Progenitor cell of endocrine pancreas (in vitro differentiated cells): ENCODE measurements around the gene MUS81. TPM values are rescaled to one million over a fixed set of nuclear protein-coding genes. Genes with fewer than 3 reads are reported as not detected.
A peak's percentile ranks its signal among the peaks of the same experiment; 100 is the strongest.

Experiments
- DNase-seq: peaks from one replicate; pipeline ENCODE4 v3.0.0; 2021; ENCODE audit warnings: low spot score; ENCODE audit not compliant: unreplicated experiment
- H3K27ac Mint-ChIP-seq: 2 replicates; pipeline ENCODE4 v1.8.0; 2021; ENCODE audit warnings: mild to moderate bottlenecking, moderate library complexity, mixed read lengths
- H3K27me3 Mint-ChIP-seq: 2 replicates; pipeline ENCODE4 v1.8.0; 2021; ENCODE audit warnings: mixed read lengths
- H3K36me3 Mint-ChIP-seq: 2 replicates; pipeline ENCODE4 v1.8.0; 2022; ENCODE audit warnings: mixed read lengths; ENCODE audit not compliant: insufficient read depth
- H3K4me1 Mint-ChIP-seq: 2 replicates; pipeline ENCODE4 v1.8.0; 2021; ENCODE audit warnings: low read depth, mixed read lengths
- H3K4me3 Mint-ChIP-seq: 2 replicates; pipeline ENCODE4 v1.8.0; 2021; ENCODE audit warnings: low read depth, mild to moderate bottlenecking, moderate library complexity, mixed read lengths
- H3K9me3 Mint-ChIP-seq: 2 replicates; pipeline ENCODE4 v1.8.0; 2021; ENCODE audit warnings: low read depth, mixed read lengths
- total RNA-seq: library from RNA; stranded (reverse); gene quantifications from 2 replicates; pipeline ENCODE4 v1.2.1, GENCODE V29; 2021
- TF ChIP-seq, protein P1 (sequence below): fragments of 200-600 bp; sonication (generic); IDR thresholded peaks from one replicate; pipeline ENCODE4 v1.5.0; 2021; ENCODE audit warnings: antibody characterized with exemption, mild to moderate bottlenecking; ENCODE audit not compliant: unreplicated experiment

MUS81 gene
- total RNA-seq, 1 donor from 2014 or later: 60.5 TPM

DNA sequence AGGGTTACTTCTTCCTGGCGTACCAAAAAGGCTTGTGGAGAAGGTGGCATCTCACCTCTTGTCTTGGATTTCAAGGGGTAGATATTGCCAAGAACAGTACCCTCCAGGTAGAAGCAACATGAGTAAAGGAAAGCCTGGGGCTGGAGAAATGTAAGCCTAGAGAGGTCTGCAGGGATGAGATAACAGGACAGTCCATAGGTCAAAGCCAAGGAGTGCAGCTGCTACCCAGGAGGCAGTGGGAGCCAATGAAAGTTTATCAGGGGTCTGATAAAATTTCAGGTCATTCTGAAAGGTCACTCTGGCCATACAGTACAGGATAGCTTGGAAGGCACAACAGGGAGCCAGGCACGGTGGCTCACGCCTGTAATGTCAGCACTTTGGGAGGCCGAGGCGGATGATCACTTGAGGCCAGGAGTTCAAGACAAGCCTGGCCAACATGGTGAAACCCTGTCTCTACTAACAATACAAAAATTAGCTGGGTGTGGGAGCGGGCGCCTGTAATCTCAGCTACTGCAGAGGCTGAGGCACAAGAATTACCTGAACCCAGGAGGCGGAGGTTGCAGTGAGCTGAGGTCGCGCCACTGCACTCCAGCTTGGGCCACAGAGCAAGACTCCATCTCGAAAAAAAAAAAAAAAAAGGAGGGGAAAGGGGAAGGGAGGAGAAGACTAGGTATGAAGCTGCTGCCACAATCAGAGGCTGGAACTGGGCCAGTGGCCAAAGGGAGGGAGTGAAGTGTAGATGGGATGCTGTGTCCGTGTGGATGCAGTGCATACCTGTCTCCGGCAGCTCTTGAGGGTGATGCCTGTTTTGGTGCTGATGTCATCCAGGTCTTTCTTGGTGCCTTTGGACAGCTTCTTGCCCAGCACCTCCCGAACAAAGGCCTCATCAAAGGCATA lies 26.8 kb downstream of the MUS81 start:
- peak overlapping the region; percentile 69 for H3K27ac Mint-ChIP-seq

DNA sequence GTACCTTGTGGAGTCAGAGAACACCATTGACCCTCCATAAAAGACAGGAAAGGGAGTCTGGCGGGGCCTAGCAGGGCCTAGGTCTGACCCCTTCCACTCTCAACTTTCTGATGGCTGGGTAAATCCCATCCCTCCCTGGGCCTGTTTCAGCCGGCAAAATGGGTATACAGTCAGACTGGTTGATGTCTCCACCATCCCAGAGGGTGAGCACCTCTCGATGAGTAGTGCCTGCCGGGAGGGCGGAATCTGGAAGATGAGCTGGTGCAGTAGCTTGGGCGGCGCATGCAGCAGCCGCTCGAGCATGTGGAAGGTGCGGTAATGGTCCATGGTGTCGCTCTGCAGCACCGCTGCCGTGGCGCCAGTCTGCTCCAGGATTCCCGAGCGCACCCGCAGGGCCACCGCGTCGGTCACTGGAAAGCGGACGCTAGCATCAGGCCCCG lies 27.5 kb downstream of the MUS81 start:
- peak overlapping the region; percentile 99 for H3K27ac Mint-ChIP-seq
- peaks cover 18% of the 10 kb centered on the region for H3K27me3 Mint-ChIP-seq
- DNase-seq: no peak
- peaks cover 35% of the 10 kb centered on the region for H3K4me1 Mint-ChIP-seq
- TF ChIP-seq, protein P1, sequence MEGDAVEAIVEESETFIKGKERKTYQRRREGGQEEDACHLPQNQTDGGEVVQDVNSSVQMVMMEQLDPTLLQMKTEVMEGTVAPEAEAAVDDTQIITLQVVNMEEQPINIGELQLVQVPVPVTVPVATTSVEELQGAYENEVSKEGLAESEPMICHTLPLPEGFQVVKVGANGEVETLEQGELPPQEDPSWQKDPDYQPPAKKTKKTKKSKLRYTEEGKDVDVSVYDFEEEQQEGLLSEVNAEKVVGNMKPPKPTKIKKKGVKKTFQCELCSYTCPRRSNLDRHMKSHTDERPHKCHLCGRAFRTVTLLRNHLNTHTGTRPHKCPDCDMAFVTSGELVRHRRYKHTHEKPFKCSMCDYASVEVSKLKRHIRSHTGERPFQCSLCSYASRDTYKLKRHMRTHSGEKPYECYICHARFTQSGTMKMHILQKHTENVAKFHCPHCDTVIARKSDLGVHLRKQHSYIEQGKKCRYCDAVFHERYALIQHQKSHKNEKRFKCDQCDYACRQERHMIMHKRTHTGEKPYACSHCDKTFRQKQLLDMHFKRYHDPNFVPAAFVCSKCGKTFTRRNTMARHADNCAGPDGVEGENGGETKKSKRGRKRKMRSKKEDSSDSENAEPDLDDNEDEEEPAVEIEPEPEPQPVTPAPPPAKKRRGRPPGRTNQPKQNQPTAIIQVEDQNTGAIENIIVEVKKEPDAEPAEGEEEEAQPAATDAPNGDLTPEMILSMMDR: no peak
- peaks cover 6% of the 10 kb centered on the region for H3K36me3 Mint-ChIP-seq
- H3K4me3 Mint-ChIP-seq: peak overlapping the region; percentile 98
- H3K9me3 Mint-ChIP-seq: no peaks in the 10 kb centered on the region

More for the DNA sequence above, 26.8 kb downstream of the MUS81 start:
- peaks cover 6% of the 10 kb centered on the region for H3K36me3 Mint-ChIP-seq
- no peak for DNase-seq
- H3K4me3 Mint-ChIP-seq: peak overlapping the region; percentile 98
- H3K27me3 Mint-ChIP-seq: peaks cover 11% of the 10 kb centered on the region
- H3K9me3 Mint-ChIP-seq: no peaks in the 10 kb centered on the region
- H3K4me1 Mint-ChIP-seq: peaks cover 30% of the 10 kb centered on the region
- TF ChIP-seq, protein P1: no peak

DNA sequence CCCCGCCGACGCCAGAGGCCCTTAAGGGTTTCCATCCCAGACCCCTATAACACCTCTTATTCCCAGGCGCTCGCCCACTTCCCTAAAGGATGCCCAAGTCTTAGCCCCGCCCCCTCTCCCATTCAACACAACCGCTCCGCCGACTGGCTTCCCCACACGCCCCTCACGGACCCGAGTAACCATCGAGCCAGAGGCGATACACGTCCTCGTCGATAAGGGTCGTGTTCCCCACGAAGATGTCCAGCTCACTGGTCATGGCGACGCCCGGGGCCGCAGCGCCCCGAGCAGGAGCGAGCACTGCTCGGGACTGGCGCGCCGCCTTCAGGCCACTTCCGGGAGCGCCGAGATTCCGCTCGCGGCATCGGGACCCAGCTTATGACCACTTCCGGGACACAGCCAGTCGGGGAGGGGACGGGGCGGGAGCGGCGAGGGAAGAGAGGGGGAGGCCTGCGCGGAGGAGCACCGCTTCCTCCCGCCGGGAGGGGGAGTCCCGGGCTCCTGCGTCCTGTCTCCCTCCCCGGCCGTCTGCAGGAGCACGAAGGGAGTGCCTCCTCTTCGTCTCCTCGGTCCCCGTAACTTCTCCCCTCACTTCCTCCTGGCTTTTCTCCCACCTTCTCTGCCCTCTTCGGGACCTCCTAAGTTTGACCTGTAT lies 28.1 kb downstream of the MUS81 start, which contains the start of gene FIBP:
Gene FIBP, minus strand, starts transcription at position 309 of the 652 bp plus-strand sequence. Its CDS starts 53 bp downstream, at position 256.
- H3K27ac Mint-ChIP-seq: peak within 1 kb of the TSS; percentile 99
- peaks cover 6% of the 10 kb centered on the region for H3K36me3 Mint-ChIP-seq
- H3K4me3 Mint-ChIP-seq: peak within 1 kb of the TSS; percentile 98
- peak; percentile 98 for DNase-seq
- peaks cover 35% of the 10 kb centered on the region for H3K4me1 Mint-ChIP-seq
- H3K27me3 Mint-ChIP-seq: peaks cover 19% of the 10 kb centered on the region
- H3K9me3 Mint-ChIP-seq: no peaks in the 10 kb centered on the region
- TF ChIP-seq, protein P1: peak; percentile 71

DNA sequence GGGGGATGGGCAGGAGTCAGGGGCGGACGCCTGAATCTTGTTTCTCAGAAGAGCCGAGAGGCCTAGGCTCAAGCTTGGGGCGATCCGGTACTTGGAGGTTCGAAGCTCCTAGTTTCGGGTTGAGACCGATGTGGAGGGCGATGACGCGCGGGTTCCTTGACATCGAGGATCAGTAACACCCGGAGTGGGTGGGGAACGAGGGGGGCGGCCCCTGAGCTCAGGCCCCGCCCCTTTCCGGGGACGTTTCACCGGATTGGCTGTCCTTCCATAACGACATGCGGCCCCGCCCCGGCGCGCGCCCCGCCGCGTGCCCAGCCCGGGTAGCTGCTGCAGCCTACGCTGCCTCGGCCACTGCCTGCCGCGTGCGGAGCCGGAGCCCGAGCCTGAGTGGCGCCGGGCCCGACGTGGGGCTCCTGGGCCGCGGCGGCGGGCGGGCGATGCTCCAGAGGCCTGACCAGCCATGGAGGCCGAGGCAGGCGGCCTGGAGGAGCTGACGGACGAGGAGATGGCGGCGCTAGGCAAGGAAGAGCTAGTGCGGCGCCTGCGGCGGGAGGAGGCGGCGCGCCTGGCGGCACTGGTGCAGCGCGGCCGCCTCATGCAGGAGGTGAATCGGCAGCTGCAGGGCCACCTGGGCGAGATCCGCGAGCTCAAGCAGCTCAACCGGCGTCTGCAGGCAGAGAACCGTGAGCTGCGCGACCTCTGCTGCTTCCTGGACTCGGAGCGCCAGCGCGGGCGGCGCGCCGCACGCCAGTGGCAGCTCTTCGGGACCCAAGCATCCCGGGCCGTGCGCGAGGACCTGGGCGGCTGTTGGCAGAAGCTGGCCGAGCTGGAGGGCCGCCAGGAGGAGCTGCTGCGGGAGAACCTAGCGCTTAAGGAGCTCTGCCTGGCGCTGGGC lies 30.3 kb downstream of the MUS81 start, which contains the start of gene CCDC85B:
Gene CCDC85B, plus strand, starts transcription at position 350 of the 895 bp plus-strand sequence. Its CDS starts 111 bp downstream, at position 461.
- H3K4me3 Mint-ChIP-seq: peak within 1 kb of the TSS; percentile 98
- H3K27me3 Mint-ChIP-seq: peaks cover 24% of the 10 kb centered on the region
- TF ChIP-seq, protein P1: peak; percentile 49
- H3K36me3 Mint-ChIP-seq: peaks cover 1% of the 10 kb centered on the region
- H3K27ac Mint-ChIP-seq: peak within 1 kb of the TSS; percentile 93
- DNase-seq: peak; percentile 87
- H3K4me1 Mint-ChIP-seq: peaks cover 35% of the 10 kb centered on the region
- H3K9me3 Mint-ChIP-seq: no peaks in the 10 kb centered on the region
